Measurements from ENCODE around the gene POM121C.
"Not testable (repeated sequence)": the region's sequence is repeated elsewhere in the genome, so short reads cannot be mapped to it uniquely, and the experiment has no call there.

The POM121C gene

DNA sequence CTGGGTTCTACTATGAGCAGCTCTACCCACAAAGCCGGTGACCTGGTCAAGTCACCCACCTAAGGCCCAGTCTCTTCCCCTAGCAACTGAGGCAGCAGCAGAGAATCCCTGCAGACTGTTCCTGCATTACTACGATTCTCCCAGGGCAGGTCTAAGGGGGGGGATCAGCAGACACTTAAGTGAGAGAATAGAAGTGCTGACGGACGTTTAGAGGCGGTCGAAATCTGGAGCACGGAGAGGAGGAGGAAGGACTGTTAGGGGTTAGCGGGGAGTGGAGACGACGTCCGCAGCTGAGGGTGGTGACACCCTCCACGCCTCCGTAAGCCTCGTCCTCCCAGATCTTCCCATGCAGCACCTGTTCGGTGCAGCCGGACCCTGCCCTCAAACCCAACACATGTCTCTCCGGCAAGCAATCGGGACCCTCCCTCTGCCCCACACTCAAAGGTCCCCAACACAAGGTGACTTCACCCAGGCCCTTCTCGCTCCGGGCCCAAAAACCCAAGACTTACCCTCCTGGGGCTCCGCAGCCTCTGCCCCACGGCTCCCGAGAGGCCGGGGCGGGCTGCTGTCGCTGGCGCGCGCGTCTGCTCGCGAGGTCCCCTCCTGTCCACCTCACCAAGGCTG lies 632 bp downstream of the POM121C start:
- not testable (repeated sequence) for H3K4me1 Mint-ChIP-seq; H3K9me3 Mint-ChIP-seq; H3K27me3 Mint-ChIP-seq (ENCODE audit: low read depth)
- H3K36me3 Mint-ChIP-seq (ENCODE audit: low read depth): peaks cover 12% of the 10 kb centered on the region
- peak overlapping the region; percentile 93 to 95 (median 93) for H3K4me3 Mint-ChIP-seq
- H3K27ac Mint-ChIP-seq: peak overlapping the region; percentile 72 to 92 (median 89)

DNA sequence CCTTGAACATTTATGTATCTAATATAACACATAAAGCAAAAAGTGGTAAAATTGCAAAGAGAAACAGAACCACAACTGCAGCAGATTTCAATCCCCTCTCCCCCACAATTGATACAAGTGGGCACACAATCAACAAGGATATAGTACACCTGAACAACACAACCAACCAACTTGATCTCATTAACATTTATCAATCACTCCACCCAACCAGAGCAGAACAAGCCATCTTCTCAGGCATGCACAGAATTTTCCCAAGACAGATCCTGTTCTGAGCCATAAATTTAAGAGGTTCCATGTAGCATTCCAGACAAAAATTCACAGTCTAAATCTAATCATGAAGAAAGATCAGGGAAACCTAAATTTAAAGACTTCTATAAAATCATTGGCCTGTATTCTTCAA lies 5.8 kb downstream of the POM121C start:
- H3K27me3 Mint-ChIP-seq (ENCODE audit: low read depth); H3K9me3 Mint-ChIP-seq; H3K27ac Mint-ChIP-seq; H3K4me3 Mint-ChIP-seq; H3K4me1 Mint-ChIP-seq: not testable (repeated sequence)
- H3K36me3 Mint-ChIP-seq (ENCODE audit: low read depth): peaks cover 15% of the 10 kb centered on the region

- not testable (repeated sequence) for H3K4me1 Mint-ChIP-seq; H3K4me3 Mint-ChIP-seq; H3K27ac Mint-ChIP-seq; H3K9me3 Mint-ChIP-seq; H3K27me3 Mint-ChIP-seq (ENCODE audit: low read depth)
- peaks cover 20% of the 10 kb centered on the region for H3K36me3 Mint-ChIP-seq (ENCODE audit: low read depth)
These were observed 8.6 kb downstream of the POM121C start for GRCh38 chr7:75477457-75477856.

DNA sequence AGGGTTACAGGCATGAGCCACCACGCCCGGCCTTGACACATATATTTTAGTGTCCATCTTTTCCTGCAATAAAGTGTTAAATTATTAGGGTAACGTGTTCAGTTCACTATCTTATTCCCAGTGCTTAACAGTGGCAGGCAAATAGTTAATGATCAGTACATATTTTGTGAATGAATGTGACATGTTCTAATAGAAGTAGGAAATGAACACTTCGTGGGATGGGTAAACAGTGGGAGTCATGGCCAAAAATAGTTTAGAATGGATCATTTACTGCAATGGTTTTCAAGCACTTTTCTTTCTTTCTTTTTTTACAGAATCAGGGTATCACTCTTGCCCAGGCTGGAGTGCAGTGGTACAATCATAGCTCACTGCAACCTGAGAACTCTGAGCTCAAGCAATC lies 15.9 kb downstream of the POM121C start:
- not testable (repeated sequence) for H3K27ac Mint-ChIP-seq; H3K4me1 Mint-ChIP-seq; H3K9me3 Mint-ChIP-seq; H3K27me3 Mint-ChIP-seq (ENCODE audit: low read depth); H3K4me3 Mint-ChIP-seq
- H3K36me3 Mint-ChIP-seq (ENCODE audit: low read depth): peaks cover 55% of the 10 kb centered on the region

DNA sequence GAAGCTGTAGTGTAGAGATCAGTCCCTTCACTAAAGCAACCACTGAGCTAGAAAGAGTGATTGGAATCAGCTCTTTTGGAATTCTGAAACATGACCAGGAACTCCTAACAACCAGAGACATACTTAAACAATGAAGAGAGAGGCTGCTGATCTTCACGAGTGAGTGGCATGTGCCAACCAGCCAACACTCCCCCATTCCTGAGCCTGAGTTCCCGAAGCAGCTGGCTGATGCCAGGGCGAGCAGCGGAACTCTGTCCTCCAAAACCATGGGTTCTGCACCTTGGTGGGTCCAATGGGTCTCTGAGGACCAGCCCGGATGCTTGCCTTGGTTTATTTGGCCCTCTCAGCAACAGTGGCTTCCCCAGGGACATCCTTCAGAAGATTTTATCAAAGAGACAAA lies 25.6 kb downstream of the POM121C start:
- not testable (repeated sequence) for H3K27me3 Mint-ChIP-seq (ENCODE audit: low read depth); H3K9me3 Mint-ChIP-seq; H3K4me1 Mint-ChIP-seq; H3K4me3 Mint-ChIP-seq; H3K27ac Mint-ChIP-seq
- H3K36me3 Mint-ChIP-seq (ENCODE audit: low read depth): peaks cover 12% of the 10 kb centered on the region

DNA sequence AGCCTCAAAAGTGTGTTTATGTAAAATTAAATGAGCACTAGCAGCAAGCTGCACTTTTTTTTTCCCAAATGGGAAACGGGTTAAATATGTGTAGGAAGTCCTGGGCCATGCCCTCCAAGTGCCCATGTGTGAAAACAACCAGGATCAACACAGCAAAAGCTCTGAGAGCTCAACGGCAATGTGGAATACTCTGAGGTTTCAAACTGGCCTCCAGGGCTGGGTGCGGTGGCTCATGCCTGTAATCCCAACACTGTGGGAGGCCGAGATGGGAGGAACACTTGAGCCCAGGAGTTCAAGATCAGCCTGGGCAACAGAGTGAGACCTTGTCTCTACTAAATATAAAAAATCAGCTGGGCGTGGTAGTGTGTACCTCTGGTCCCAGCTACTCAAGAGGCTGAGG lies 28.1 kb downstream of the POM121C start:
- not testable (repeated sequence) for H3K4me1 Mint-ChIP-seq; H3K27ac Mint-ChIP-seq; H3K27me3 Mint-ChIP-seq (ENCODE audit: low read depth); H3K4me3 Mint-ChIP-seq; H3K9me3 Mint-ChIP-seq
- H3K36me3 Mint-ChIP-seq (ENCODE audit: low read depth): peaks cover 11% of the 10 kb centered on the region

GRCh38 chr7:75456403-75456802 lies 29.7 kb downstream of the POM121C start:
- not testable (repeated sequence) for H3K9me3 Mint-ChIP-seq; H3K4me1 Mint-ChIP-seq; H3K27ac Mint-ChIP-seq; H3K4me3 Mint-ChIP-seq; H3K27me3 Mint-ChIP-seq (ENCODE audit: low read depth)
- peaks cover 11% of the 10 kb centered on the region for H3K36me3 Mint-ChIP-seq (ENCODE audit: low read depth)

GRCh38 chr7:75452494-75452955 lies 33.6 kb downstream of the POM121C start:
- H3K27me3 Mint-ChIP-seq (ENCODE audit: low read depth); H3K4me3 Mint-ChIP-seq: not testable (repeated sequence)

GRCh38 chr7:75449946-75450345 lies 36.2 kb downstream of the POM121C start:
- H3K9me3 Mint-ChIP-seq; H3K27ac Mint-ChIP-seq; H3K4me1 Mint-ChIP-seq; H3K4me3 Mint-ChIP-seq; H3K27me3 Mint-ChIP-seq (ENCODE audit: low read depth); H3K36me3 Mint-ChIP-seq (ENCODE audit: low read depth): not testable (repeated sequence)

More at GRCh38 chr7:75452494-75452955, 33.6 kb downstream of the POM121C start:
- not testable (repeated sequence) for H3K27ac Mint-ChIP-seq; H3K9me3 Mint-ChIP-seq; H3K4me1 Mint-ChIP-seq; H3K36me3 Mint-ChIP-seq (ENCODE audit: low read depth)
- peak; percentile 48 to 52 (median 49) for TF ChIP-seq CTCF (IDR thresholded peaks at IDR 0.05; ENCODE audit: unreplicated experiment in 3 of 3)

- Mint-ChIP-seq H3K4me3 (peak overlapping the region; percentile 93 to 96 (median 96)), H3K36me3 (ENCODE audit: low read depth) (peaks cover 25% of the 10 kb centered on the region), H3K27ac (peak overlapping the region; percentile 89 to 98 (median 97))
- H3K4me1 Mint-ChIP-seq; H3K9me3 Mint-ChIP-seq; H3K27me3 Mint-ChIP-seq (ENCODE audit: low read depth): not testable (repeated sequence)
These were observed 43.5 kb downstream of the POM121C start for GRCh38 chr7:75442465-75443111.

GRCh38 chr7:75442101-75442464 lies 44.0 kb downstream of the POM121C start:
- Mint-ChIP-seq H3K4me3 (peak overlapping the region; percentile 91 to 94 (median 93)), H3K27ac (peak overlapping the region in 2 of 3 experiments; percentile 90 to 91), H3K36me3 (ENCODE audit: low read depth) (peaks cover 30% of the 10 kb centered on the region)
- H3K27me3 Mint-ChIP-seq (ENCODE audit: low read depth); H3K9me3 Mint-ChIP-seq; H3K4me1 Mint-ChIP-seq: not testable (repeated sequence)

GRCh38 chr7:75439000-75439399 lies 47.1 kb downstream of the POM121C start:
- Mint-ChIP-seq H3K4me3 (peak overlapping the region in 1 of 3 experiments; percentile 27), H3K36me3 (ENCODE audit: low read depth) (peaks cover 49% of the 10 kb centered on the region)
- H3K4me1 Mint-ChIP-seq; H3K27me3 Mint-ChIP-seq (ENCODE audit: low read depth); H3K27ac Mint-ChIP-seq; H3K9me3 Mint-ChIP-seq: not testable (repeated sequence)

GRCh38 chr7:75423481-75423880 lies 62.6 kb downstream of the POM121C start:
- not testable (repeated sequence) for H3K27ac Mint-ChIP-seq

DNA sequence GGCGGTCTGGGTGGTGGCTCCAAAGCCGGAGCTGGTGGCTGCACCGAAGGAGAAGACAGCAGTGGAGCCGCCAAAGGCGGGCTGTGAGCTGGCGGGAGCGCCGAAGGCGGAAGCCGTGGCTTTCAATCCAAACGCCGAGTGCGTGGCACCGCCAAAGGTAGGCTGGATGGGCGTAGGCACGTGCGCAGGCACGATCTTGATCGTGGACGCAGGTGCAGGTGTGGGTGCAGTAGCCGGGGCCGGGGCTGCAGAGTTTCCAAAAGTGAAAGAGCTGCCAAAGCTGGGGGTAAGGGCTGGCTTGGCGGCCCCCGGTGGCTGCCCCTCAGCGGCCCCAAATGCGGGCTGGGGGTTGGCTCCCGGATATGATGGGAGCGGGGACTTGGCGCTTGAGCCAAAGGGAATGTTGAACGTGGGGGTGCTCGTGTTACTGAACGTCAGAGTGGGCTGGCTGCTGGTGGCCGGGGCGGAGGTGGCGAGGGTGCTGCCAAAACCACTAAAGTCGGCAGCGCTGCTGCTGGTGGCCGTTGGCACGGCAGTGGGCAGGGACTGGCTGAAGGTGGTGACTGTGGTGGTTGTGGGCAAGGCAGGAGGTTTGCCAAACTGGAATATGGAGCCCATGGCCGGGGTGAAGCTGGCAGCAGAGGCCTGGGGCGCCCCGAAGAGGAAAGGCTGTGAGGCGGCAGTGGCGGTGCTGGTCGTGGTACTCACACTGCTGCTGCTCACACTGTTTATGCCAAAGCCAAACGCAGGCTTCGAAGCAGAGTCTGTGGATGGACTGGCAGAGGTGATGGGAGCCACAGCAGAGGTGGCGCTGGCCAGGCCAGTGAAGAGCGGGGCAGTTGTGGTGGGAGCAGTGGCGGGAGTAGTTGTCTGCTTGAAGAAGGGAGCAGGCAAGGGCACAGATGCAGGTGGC lies 64.0 kb downstream of the POM121C start:
- not testable (repeated sequence) for H3K27ac Mint-ChIP-seq; H3K4me1 Mint-ChIP-seq; H3K27me3 Mint-ChIP-seq (ENCODE audit: low read depth); H3K4me3 Mint-ChIP-seq; H3K9me3 Mint-ChIP-seq
- H3K36me3 Mint-ChIP-seq (ENCODE audit: low read depth): peaks cover 17% of the 10 kb centered on the region

More at GRCh38 chr7:75423481-75423880, 62.6 kb downstream of the POM121C start:
- H3K4me3 Mint-ChIP-seq; H3K27me3 Mint-ChIP-seq (ENCODE audit: low read depth); H3K9me3 Mint-ChIP-seq; H3K4me1 Mint-ChIP-seq: not testable (repeated sequence)
- peaks cover 23% of the 10 kb centered on the region for H3K36me3 Mint-ChIP-seq (ENCODE audit: low read depth)
